Peyer's patch (tissue), 4 donors: ENCODE data around the gene PRSS57.

Experiments used
- POLR2A ChIP-seq, 2 donors: fragments of 450-650 bp; IDR thresholded peaks; one replicate each; pipeline ENCODE4 v1.5.1; 2017; ENCODE audit warnings: antibody characterized with exemption in 2 of 2, mild to moderate bottlenecking in 2 of 2, moderate library complexity in 2 of 2
- TF ChIP-seq, protein P1 (sequence below), 6 experiments: fragments of 450-650 bp in 4 of 6; fragments of 200-600 bp in 2 of 6; sonication (generic) in 1 of 6; IDR thresholded peaks; one replicate each; pipeline ENCODE4 v1.5.1; 2017 to 2019; ENCODE audit warnings: antibody characterized with exemption in 6 of 6, mild to moderate bottlenecking in 3 of 6, moderate library complexity in 1 of 6

DNA sequence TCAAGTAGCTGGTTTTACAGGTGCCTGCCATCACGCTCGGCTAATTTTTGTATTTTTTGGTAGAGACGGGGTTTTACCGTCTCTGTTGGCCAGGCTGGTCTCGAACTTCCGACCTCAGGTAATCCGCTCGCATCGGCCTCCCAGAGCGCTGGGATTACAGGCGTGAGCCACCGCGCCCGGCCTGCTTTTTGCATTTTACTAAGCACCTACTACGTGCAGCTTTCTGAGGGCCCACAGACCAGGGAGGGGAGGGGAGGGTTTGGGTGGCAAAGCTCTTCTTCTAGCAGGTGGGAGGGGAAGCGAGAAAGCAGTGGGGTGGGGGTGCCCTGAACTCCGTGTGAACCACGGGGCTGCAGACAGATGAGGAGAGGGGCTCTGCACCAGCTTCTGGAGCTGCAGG is 28.5 kb upstream of the PRSS57 start:
- TF ChIP-seq, protein P1, sequence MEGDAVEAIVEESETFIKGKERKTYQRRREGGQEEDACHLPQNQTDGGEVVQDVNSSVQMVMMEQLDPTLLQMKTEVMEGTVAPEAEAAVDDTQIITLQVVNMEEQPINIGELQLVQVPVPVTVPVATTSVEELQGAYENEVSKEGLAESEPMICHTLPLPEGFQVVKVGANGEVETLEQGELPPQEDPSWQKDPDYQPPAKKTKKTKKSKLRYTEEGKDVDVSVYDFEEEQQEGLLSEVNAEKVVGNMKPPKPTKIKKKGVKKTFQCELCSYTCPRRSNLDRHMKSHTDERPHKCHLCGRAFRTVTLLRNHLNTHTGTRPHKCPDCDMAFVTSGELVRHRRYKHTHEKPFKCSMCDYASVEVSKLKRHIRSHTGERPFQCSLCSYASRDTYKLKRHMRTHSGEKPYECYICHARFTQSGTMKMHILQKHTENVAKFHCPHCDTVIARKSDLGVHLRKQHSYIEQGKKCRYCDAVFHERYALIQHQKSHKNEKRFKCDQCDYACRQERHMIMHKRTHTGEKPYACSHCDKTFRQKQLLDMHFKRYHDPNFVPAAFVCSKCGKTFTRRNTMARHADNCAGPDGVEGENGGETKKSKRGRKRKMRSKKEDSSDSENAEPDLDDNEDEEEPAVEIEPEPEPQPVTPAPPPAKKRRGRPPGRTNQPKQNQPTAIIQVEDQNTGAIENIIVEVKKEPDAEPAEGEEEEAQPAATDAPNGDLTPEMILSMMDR (IDR thresholded peaks at IDR 0.05): no peak
- no peak for TF ChIP-seq POLR2A (IDR thresholded peaks at IDR 0.05)
